Measurements from ENCODE around the gene PLEKHB2.
"Not testable (repeated sequence)": the region's sequence is repeated elsewhere in the genome, so short reads cannot be mapped to it uniquely, and the experiment has no call there.

PLEKHB2 gene, protein sequence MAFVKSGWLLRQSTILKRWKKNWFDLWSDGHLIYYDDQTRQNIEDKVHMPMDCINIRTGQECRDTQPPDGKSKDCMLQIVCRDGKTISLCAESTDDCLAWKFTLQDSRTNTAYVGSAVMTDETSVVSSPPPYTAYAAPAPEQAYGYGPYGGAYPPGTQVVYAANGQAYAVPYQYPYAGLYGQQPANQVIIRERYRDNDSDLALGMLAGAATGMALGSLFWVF

DNA sequence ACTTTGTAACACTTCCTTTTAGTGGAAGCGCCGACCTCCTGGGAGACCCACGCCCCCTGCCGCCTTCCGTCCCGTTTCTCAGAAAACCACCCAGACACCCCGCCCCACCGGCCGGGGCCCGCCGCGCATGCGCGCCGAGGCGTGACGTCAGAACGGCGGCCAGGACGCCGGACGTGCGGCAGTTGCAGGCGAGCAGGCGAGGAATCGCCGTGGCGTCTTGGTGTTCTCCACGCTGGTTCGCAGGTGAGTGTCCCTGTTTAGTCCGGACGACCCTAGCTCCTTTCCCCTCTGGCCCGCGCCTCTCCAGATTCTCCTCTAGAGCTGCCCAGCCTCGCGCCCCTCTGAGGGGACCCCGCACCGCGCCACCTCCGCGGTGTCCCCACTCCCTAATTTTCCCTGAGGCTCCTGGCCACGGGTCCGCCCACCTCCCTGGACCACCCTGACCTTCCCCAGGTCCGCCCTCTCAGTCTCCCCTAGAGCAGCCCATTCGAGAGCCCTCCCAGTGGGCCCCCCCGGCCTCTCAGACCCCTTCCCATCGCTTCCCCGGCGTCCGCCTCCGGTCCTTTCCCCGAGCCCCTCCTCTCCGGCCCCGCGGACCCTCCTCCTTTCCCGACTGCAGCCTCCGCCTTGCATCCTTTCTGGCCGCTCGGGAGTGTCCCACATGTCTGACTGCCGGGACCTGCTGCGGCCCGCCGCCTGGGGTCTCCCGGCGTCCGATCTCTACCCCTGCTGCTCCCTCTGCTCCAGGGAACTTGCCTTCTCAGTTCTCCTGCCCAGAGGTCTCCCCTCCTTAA, at the start of gene PLEKHB2:
Gene PLEKHB2, plus strand, starts transcription at position 181 of the 794 bp plus-strand sequence. CDS start 15,606 bp downstream, outside the sequence.
- in situ Hi-C loops (cut with HindIII; ENCODE audit: low sequenced_read_pairs) = loop anchor here (25.0 kb wide), 1 partner anchor 293 kb away; no protein-coding TSS in a partner anchor

DNA sequence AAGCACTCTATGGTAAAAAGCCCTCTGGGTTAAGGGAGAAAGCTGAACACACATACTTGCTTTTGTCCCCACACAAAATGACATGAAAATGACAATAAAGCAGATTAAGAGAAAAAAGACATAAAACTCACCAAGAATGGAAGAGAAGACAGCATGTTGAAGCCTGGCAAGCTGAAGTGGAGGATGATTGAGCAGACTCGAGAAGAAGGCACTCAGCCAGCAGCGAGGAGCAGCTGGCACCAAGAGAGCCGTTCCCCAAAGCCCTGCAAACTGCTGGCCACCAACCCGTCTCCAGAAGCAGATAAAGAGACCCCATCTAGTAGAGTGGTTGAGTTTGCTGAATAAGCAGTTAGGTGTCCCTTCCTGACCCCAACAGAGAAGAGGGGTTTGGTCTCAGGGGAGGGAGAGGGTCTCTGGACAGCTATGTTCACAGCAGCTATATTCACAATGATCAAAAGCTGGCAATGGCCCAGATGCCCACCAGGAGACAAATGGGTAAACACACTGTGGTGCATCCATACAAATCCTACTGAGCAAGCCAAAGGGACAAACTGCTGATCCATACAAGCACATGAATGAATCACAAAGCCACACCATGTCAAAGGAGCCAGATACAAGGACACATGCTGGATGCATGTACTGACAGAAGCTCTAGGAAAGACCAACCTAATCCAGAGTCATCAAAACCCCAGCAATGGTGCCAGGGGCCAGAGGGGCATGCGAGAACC, 48.8 kb upstream of the PLEKHB2 start:
- in situ Hi-C loops (cut with HindIII; ENCODE audit: low sequenced_read_pairs) = no loop called here

DNA sequence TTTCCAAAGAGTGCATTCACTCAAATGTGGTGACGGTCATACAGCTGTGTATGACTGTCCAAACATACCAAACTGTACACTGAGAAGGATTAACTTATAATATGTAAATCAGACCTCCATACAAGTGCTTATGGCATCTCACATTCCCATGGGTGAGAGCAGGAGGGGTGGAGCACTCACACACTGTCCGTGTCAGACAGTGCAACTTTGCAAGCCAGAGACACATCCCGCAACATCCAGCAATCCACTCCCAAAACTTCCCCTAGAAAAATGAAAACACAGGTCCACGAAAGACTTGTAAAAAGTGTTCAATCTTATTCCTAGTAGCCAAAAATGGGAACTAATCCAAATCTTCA, 48.2 kb upstream of the PLEKHB2 start:
- in situ Hi-C loops (cut with HindIII; ENCODE audit: low sequenced_read_pairs) = no loop called here

DNA sequence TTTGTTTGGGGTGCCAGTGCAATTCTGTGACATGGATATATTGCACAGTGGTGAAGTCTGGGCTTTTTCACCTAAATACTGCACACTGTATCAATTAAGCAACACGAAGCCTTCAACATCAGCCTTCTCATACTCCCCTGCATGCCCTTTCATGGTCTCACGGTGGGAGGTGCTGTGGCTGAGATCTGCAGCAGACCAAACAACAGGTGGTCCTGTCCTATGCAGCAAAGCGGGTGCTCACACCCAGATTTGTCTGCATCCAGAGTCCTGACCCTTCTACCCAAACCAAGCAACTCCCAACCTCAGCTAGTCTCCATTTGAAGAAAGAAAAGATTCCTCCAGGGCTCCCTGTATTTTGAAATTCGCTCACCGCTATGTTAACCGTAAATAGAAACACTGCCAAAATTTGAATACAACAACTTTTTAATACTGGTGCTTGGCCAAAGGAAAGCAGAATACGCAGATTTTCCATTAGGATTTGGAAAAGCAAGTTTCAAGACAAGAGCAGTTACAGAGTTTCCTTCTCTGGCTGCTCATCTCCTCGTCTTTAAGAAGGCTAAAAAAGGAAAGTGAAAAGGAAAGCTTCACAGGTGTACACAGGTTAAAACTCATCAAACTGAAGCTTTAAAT, 46.8 kb upstream of the PLEKHB2 start:
- in situ Hi-C loops (cut with HindIII; ENCODE audit: low sequenced_read_pairs) = no loop called here

DNA sequence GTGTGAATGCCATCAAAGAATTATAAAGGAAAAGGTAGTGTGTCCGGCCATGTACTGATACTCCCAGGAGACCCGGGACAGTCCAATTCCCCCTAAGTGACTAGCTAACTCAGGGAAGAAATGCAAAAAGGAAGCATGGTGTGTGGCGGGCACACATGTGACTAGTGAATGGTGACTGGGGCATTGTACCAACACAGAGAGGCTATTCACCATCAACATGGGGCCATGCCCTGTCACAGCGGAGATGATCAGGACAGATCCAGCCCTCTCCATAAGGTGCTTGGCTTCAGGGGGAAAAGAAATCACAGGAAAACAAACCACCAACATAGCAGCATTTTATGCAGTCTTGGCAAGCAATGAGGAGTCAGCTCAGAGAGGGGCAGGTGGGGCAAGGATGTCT, 46.2 kb upstream of the PLEKHB2 start:
- in situ Hi-C loops (cut with HindIII; ENCODE audit: low sequenced_read_pairs) = no loop called here

DNA sequence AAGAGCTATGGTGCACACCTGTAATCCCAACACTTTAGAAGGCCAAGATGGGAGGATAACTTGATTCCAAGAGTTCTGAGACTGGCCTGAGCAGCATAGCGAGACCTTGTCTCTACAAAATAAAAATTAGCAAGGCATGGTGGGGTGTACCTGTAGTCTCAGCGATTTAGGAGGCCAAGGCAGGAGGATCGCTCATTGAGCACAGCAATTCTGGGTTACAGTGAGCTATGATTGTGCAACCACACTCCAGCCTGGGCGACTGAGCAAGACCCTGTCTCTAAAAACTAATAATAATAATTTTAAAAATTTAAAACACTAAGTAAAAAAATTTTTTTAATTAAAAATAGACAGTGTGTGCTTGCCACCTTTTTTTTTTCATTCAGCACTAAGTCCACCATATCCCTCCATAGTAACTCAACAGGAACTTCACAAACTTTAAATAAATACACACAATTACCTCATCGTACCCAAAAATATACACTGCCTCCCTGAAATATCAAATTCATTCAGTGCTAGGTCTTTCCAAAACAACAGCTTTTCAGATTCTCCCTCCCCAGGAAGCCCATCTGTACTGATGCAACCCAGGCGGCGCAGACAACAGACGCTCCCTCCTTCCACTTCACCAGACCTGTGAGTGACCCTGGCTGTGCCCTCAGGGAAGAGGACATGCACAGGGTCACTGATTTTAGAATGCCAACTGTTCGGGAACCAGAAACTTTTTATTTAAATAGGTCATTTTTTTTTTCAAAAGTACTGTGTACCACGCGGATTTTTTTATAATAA, 41.4 kb upstream of the PLEKHB2 start:
- in situ Hi-C loops (cut with HindIII; ENCODE audit: low sequenced_read_pairs) = no loop called here

DNA sequence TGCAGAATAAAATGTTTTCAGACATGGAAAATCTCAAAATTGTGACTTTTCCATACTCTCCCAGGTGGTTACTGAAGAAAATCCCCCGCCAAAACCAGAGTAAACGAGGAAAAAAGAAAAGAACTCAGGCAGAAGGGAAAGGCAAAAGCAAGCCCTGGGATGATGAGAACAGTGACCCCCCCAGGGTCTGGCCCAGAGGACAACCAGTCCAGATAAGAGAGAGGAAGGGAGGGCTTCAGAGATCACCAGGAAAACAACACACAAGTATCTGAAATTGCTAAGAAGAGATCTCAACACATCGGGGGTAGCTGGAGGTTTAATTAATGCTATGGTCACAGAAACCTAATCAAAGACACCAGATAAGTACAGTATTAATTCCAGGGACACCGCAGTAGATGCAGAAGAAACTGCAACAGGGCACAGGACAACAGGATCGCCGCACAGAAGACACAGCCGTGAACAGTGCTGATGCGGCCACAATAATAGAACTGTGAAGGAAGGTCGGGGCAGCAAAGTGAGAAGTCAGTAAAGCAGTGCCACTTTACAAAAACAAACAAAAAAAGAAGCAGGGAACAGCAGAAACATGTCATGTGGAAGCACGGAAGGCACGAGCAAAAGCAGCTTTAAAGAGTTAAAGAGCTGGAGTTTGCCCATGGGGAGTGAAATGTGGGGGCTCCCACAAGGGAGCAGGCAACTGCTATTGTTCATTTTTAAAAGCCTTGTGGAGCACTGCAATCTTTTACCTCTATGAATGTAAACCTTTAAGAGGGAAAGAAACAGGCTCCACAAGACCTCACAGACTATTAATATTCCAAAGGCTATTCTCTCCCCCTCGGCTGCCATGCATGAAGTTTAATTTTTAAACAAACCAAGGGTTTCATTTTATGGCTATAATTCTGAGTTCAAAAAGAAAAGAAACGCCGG, 40.3 kb upstream of the PLEKHB2 start:
- in situ Hi-C loops (cut with HindIII; ENCODE audit: low sequenced_read_pairs) = no loop called here

DNA sequence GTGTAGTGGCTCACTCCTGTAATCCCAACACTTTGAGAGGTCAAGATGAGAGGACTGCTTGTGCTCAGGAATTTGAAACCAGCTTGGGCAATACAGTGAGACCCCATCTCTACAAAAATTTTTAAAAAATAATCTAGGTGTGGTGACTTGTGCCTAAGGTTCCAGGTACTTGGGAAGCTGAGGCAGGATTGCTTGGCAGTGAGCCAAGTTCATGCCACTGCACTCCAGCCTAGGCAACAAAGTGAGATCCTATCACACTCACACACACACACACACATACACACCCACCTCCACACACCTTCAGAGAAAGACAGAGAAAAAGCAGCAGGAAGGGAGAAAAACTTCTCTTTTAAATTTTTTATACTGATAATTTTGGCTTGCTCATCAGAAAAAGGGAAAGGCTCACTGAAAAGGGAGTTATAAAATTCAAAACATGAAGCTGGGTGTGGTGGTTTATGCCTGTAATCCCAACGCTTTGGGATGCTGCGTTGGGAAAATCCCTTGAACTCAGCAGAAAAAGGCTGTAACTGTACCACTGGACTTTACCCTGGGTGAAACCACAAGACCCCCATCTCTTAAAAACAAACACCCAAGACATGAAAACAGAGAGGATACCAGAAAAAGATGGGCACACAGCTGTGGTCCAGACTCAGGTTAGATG, 37.5 kb upstream of the PLEKHB2 start:
- in situ Hi-C loops (cut with HindIII; ENCODE audit: low sequenced_read_pairs) = no loop called here

DNA sequence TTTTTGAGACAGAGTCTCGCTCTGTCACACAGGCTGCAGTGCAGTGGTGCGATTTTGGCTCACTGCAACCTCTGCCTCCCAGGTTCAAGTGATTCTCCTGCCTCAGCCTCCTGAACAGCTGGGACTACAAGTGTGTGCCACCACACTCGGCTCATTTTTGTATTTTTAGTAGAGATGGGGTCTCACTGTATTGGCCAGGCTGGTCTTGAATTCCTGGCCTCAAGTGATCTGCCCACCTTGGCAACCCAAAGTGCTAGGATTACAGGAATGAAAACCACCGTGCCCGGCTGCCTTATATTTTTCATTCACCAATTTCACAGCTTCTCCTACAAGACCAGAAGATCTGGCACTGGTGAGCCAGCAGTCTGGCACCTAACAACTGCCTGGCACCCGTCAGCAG, 37.0 kb upstream of the PLEKHB2 start:
- in situ Hi-C loops (cut with HindIII; ENCODE audit: low sequenced_read_pairs) = not testable (repeated sequence)

DNA sequence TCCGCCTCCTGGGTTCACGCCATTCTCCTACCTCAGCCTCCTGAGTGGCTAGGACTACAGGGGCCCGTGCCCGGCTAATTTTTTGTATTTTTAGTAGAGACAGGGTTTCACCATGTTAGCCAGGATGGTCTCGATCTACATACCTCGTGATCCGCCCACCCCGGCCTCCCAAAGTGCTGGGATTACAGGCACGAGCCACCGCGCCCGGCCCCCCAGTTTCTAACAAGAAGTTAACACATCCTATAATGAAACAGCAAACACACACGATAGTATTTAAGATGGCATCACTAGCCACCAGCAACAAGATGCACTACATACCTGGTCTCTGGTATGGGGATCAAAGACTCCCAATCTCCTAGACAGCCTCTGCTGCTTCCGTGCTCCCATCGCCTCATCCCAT, 29.6 kb upstream of the PLEKHB2 start:
- in situ Hi-C loops (cut with HindIII; ENCODE audit: low sequenced_read_pairs) = not testable (repeated sequence)

DNA sequence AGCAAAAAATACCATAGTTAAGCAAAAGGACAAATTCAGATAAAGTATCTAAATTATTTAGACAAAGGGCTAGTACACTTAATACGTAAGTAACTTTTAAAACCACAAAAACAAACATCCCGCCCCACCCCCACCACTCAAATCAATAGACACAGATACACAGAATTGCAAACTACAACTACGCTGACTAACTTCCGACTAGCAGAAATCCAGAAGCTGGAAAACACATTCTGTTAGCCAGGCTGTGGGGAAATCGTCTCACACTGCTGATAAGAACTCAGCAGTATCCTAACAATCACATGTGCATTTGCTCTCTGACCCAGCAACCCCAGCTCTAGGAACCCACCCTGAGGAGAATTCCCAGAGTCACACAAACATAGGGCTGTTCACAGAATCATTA, 28.4 kb upstream of the PLEKHB2 start:
- in situ Hi-C loops (cut with HindIII; ENCODE audit: low sequenced_read_pairs) = no loop called here

DNA sequence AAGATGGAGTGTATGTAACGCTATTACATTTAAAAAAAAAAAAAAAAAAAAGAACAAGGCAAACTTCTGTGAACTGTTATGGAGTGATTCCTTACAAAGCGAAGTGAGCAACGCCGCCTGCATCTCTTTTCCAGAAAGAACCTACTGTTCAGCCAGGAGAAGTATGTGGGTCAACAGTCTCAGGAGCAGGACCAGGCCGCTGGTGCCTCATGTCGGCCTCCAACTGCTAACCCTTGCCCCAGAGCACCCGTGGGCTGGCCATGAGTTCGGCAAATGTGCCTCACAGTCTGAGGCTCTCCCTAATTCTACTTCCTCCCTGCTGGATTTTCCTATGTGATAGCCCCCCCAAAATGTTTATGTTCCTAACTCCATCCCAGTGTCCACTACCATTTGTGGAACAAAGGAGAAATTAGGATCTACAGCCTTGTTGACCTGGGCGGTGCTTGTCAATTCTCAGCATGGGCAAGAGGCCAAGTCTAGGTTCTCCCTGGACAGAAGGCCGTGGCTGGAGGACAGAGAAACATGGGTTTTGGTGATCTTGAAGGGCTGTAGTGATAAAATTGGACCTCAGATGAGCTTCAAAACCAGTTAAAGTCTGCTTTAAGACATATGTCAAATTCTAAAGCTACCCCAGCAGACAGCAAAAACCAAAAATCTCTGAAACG, 27.8 kb upstream of the PLEKHB2 start:
- in situ Hi-C loops (cut with HindIII; ENCODE audit: low sequenced_read_pairs) = no loop called here

DNA sequence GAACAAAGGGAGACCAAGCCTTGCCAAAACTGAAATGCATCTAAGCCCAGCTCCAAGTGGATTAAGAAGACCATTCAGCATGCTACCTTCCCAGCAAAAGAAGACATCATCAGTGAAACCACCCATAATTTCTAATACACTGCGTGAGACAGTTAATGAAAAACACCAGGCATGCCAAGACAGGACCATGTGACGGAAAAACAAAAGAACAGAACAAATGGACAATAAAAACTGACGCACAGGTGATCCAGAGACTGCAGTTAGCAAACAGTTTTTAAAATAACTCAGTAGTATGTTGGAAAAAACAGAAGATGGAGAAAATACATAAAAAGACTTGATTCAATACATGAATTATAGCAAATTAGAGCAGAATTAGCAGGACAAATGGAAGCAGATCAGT, 27.2 kb upstream of the PLEKHB2 start:
- in situ Hi-C loops (cut with HindIII; ENCODE audit: low sequenced_read_pairs) = no loop called here

DNA sequence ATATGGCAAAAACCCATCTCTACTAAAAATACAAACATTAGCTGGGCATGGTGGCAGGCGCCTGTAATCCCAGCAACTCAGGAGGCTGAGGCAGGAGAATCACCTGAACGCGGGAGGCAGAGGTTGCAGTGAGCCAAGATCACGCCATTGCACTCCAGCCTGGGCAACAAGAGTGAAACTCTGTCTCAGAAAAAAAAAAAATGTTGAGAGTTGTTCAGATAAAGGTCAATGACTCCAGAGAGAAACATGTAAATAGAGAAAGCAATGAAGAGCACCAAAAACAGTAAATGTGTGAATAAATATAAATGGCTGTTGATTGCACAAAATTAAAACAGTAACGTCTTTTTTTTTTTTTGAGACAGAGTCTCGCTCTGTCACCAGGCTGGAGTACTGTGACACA, 25.2 kb upstream of the PLEKHB2 start:
- in situ Hi-C loops (cut with HindIII; ENCODE audit: low sequenced_read_pairs) = not testable (repeated sequence)

DNA sequence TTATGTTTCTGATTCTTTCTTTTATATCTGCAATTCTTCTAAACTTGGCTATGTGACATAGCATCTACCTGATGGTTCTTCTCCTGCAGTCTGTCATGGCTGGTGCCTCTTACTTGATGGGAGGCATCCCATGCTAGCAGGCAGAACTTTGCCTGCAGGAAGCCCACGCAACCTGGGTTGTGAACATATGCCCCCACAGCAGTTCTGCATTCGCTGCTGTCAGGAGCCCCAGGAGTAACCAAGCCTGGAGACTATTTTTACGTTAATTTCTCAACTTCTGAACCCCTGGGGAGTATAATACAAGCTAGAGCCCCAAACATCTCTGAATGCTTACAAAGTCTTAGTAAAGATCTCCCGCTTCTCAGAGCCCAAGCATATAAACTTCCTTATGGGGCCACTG, 23.9 kb upstream of the PLEKHB2 start:
- in situ Hi-C loops (cut with HindIII; ENCODE audit: low sequenced_read_pairs) = no loop called here

DNA sequence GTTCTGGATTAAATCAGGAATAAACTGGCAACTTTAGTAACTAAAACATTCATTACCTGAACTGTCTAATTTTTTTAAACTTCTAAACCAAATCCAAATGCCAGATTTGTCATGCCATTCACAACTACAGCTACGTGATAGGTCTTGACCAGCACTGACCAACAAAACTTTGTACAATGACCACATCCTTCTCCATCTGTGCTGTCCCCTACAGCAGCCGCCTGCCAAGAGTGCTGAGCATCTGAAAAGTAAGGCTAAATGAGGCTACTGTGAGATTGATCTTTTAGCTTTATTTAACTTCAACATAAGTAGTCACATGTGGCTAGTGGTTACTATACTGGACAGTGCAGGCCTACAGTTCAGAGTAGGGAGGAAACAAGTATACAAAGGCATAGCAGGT, 19.5 kb upstream of the PLEKHB2 start:
- in situ Hi-C loops (cut with HindIII; ENCODE audit: low sequenced_read_pairs) = no loop called here

DNA sequence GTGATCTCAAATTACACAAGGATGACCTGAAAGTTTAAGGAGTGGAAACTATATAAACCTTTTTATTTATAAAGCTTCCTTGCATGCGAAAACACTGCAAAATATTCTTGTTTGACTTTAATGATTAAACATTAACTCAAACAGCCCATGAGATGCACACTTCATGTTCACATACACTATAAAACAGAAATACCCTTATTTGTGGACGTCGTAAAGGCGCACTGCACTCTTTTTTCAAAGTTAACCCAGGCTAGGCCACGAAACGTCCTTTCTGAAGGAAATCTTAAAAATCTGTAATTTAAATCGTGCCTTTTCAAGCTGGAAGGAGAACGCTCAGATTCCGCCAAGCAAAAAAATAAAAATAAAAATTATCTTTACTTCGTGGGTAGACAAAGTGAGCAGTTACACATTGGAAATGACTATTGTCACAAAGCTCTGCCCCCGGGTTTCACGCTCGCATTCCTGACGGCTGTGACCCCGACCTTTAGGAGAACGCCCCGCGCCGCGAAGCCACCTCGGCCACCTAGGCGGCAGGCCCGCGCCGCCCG, 12.6 kb upstream of the PLEKHB2 start:
- in situ Hi-C loops (cut with HindIII; ENCODE audit: low sequenced_read_pairs) = no loop called here

DNA sequence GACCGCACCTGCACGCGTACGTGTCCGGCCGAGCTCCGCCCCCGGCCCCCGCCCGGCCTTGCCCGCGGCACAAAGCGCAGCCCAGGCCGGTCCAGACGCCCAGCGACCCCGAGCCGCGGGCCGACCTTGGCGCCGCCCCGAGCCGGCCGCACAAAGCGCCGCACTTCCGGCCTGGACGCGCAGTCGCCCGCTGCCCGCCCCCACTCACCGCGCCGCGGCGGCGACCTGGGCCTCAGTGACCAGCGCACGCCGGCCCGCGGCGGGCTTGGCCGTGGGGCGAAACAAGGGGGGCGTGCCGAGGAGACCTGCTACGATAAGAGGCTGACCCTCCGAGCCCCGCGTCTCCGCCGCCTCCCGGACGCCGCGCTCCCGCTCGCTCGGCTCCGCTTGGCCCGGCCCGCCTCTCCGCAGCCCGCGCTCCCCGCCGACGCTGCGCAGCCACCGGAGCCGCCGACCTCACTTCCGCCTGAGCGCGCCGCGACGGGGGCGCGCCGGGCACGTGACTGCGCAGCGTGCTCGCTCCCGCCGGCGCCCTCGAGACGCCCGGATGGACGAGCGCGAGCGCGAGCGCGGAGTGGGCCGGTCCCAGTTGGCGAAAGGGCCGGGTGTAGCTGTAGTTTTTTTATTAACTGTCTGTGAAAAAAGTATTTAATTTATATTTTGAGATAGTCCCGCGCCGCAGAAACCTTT, 12.0 kb upstream of the PLEKHB2 start, which contains the start of gene FAM168B:
Gene FAM168B, minus strand, starts transcription at position 455 of the 690 bp plus-strand sequence. CDS start 10,814 bp downstream, outside the sequence.
- in situ Hi-C loops (cut with HindIII; ENCODE audit: low sequenced_read_pairs) = no loop called here
